ENCODE measurements around the gene RBBP6. TPM values are rescaled to one million over a fixed set of nuclear protein-coding genes. Genes with fewer than 3 reads are reported as not detected.

Gene RBBP6
- polyA plus RNA-seq, 2 of the 4 experiments (the other 2 are of a cell fraction): 25.0 to 49.3 TPM

DNA sequence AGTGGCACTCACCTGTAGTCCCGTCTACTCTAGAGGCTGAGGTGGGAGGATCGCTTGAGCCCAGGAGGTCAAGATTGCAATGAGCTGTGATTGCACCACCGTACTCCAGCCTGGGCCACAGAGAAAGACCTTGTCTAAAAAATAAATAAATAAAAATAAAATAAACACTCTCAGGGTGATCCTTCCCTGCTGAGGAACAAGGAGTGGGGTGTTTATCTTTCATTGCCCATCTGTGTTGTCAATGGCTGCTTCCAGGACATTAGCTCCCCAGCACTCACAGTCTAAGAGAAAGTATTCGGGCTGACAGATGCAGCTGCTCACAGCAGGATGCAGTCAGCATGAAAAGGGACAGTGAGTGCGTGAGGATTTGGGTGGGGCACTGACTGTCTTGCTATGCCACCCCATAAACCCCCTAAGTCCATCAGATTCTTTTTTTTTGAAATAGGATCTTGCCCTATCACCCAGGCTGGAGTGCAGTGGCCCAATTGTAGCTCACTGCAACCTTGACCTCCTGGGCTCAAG is 31.3 kb upstream of the RBBP6 start:
- WGBS (ENCODE audit: missing lambda C conversion rate): 46% methylated on average over 5 of the region's 5 CpGs
- Histone ChIP-seq H3K4me3 (no peak overlapping the region), H3K9me3 (no peaks in the 10 kb centered on the region), H3K4me1 (no peaks in the 10 kb centered on the region), H3K4me2 (no peak overlapping the region), H3K27ac (no peak overlapping the region)
- ATAC-seq (no peak), FAIRE-seq (no peak), DNase-seq (ENCODE audit: low read depth in 1 of 2, low spot score in 1 of 2) (no peak)
- TF ChIP-seq CEBPB (IDR thresholded peaks at IDR 0.05): no peak
- TF ChIP-seq TP53 (CRISPR knock-in tag; IDR thresholded peaks at IDR 0.05): no peak
- TF ChIP-seq, protein P1, sequence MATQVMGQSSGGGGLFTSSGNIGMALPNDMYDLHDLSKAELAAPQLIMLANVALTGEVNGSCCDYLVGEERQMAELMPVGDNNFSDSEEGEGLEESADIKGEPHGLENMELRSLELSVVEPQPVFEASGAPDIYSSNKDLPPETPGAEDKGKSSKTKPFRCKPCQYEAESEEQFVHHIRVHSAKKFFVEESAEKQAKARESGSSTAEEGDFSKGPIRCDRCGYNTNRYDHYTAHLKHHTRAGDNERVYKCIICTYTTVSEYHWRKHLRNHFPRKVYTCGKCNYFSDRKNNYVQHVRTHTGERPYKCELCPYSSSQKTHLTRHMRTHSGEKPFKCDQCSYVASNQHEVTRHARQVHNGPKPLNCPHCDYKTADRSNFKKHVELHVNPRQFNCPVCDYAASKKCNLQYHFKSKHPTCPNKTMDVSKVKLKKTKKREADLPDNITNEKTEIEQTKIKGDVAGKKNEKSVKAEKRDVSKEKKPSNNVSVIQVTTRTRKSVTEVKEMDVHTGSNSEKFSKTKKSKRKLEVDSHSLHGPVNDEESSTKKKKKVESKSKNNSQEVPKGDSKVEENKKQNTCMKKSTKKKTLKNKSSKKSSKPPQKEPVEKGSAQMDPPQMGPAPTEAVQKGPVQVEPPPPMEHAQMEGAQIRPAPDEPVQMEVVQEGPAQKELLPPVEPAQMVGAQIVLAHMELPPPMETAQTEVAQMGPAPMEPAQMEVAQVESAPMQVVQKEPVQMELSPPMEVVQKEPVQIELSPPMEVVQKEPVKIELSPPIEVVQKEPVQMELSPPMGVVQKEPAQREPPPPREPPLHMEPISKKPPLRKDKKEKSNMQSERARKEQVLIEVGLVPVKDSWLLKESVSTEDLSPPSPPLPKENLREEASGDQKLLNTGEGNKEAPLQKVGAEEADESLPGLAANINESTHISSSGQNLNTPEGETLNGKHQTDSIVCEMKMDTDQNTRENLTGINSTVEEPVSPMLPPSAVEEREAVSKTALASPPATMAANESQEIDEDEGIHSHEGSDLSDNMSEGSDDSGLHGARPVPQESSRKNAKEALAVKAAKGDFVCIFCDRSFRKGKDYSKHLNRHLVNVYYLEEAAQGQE (IDR thresholded peaks at IDR 0.05): no peak
- no peak for TF ChIP-seq CHD4 (IDR thresholded peaks at IDR 0.05; ENCODE audit: borderline replicate concordance)
- no peak for TF ChIP-seq NFE2L2 (conservative IDR thresholded peaks at IDR 0.05; ENCODE audit: low read length)
- no peak for TF ChIP-seq SMC3 (IDR thresholded peaks at IDR 0.05)
- TF ChIP-seq ESRRA (IDR thresholded peaks at IDR 0.05; ENCODE audit: borderline replicate concordance, low read length): no peak
- no peak for TF ChIP-seq RCOR1 (IDR thresholded peaks at IDR 0.05; ENCODE audit: low read depth, low read length)
- no peak for TF ChIP-seq MYC (IDR thresholded peaks at IDR 0.05; ENCODE audit: borderline replicate concordance, low read length)
- TF ChIP-seq HEYL (CRISPR knock-in tag; IDR thresholded peaks at IDR 0.05): no peak
- no peak for TF ChIP-seq CHD2 (IDR thresholded peaks at IDR 0.05; ENCODE audit: low read length, partially characterized antibody)
- TF ChIP-seq, protein P2, sequence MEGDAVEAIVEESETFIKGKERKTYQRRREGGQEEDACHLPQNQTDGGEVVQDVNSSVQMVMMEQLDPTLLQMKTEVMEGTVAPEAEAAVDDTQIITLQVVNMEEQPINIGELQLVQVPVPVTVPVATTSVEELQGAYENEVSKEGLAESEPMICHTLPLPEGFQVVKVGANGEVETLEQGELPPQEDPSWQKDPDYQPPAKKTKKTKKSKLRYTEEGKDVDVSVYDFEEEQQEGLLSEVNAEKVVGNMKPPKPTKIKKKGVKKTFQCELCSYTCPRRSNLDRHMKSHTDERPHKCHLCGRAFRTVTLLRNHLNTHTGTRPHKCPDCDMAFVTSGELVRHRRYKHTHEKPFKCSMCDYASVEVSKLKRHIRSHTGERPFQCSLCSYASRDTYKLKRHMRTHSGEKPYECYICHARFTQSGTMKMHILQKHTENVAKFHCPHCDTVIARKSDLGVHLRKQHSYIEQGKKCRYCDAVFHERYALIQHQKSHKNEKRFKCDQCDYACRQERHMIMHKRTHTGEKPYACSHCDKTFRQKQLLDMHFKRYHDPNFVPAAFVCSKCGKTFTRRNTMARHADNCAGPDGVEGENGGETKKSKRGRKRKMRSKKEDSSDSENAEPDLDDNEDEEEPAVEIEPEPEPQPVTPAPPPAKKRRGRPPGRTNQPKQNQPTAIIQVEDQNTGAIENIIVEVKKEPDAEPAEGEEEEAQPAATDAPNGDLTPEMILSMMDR (IDR thresholded peaks at IDR 0.05): no peak
- ChIA-PET POLR2A (no interaction called here), CTCF (interaction anchor here (0.7 to 13.8 kb wide), 8 partner anchors 7 to 705 kb away, joined by 3 to 279 read pairs (median 4); no protein-coding TSS in a partner anchor)

DNA sequence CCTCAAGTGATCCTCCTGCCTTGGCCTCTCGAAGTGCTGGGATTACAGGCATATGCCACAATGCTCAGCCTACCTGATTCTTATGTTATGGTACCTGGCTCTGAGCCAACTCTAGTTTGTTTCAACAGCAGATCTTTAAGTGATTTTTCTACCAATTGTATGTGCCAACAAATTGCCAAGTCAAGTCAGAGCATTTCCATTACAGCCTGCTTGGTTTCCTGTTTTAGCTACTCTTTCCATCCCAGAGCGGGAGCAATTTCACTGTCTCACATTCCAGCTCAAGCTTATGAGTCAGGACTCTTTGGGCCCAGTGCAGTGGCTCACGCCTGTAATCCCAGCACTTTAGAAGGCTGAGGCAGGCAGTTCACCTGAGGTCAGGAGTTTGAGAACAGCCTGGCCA is 30.8 kb upstream of the RBBP6 start:
- ChIA-PET POLR2A (no interaction called here), CTCF (interaction anchor here (0.7 to 13.8 kb wide), 7 partner anchors 6 to 705 kb away, joined by 3 to 279 read pairs (median 4); no protein-coding TSS in a partner anchor)
- no peak for ATAC-seq
- Histone ChIP-seq H3K4me1 (no peaks in the 10 kb centered on the region), H3K4me3 (no peak overlapping the region), H3K27ac (no peak overlapping the region), H3K9me3 (no peaks in the 10 kb centered on the region), H3K4me2 (no peak overlapping the region)
- no peak for FAIRE-seq
- no peak for DNase-seq (ENCODE audit: low read depth in 1 of 2, low spot score in 1 of 2)
- TF ChIP-seq ZNF302 (CRISPR knock-in tag; IDR thresholded peaks at IDR 0.05): no peak
- TF ChIP-seq KDM5A (IDR thresholded peaks at IDR 0.05): no peak
- TF ChIP-seq NR3C1 (IDR thresholded peaks at IDR 0.05): no peak
- no peak for TF ChIP-seq FOSL2 (IDR thresholded peaks at IDR 0.05)
- TF ChIP-seq FOSL2 (CRISPR knock-in tag; IDR thresholded peaks at IDR 0.05): no peak
- 34% methylated on average over 3 of the region's 3 CpGs for WGBS (ENCODE audit: missing lambda C conversion rate)

DNA sequence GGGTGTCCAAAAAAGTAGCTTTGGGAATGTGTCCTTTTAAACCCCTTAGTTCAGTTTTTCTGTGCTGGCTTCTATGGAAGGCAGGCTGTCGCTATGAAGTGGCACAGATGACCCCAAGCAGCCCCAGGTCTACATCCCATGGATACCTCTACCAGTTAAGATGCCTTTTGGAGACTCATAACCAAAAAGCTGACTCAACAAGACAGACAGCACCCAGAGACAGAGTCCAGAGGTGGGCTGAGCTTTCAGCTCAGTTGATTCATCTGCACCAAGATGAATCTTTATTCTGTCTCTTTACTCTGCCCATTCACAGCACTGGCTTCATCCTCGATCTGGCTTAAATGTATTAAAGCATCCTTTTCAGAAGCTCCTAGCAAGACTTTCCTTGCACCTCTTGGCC is 29.8 kb upstream of the RBBP6 start:
- H3K9me3 ChIP-seq: no peaks in the 10 kb centered on the region
- POLR2A ChIA-PET: no interaction called here
- ATAC-seq (no peak), FAIRE-seq (no peak), DNase-seq (ENCODE audit: low read depth in 1 of 2, low spot score in 1 of 2) (no peak)
- no peak overlapping the region for H3K4me3 ChIP-seq
- no peak for TF ChIP-seq ZFP36 (IDR thresholded peaks at IDR 0.05; ENCODE audit: borderline replicate concordance, partially characterized antibody)
- peak; percentile 58 for TF ChIP-seq MAFK (IDR thresholded peaks at IDR 0.05; ENCODE audit: partially characterized antibody)
- H3K4me2 ChIP-seq: no peak overlapping the region
- H3K4me1 ChIP-seq: no peaks in the 10 kb centered on the region
- WGBS (ENCODE audit: missing lambda C conversion rate): 54% methylated on average over 2 of the region's 2 CpGs
- CTCF ChIA-PET: interaction anchor here (1.0 to 13.8 kb wide), 2 partner anchors 10 to 466 kb away, joined by 4 to 279 read pairs; no protein-coding TSS in a partner anchor
- no peak overlapping the region for H3K27ac ChIP-seq

Measured in A549 (cell line).